ENCODE data around the gene IDH3G.

- no peak for TF ChIP-seq POLR2A (IDR thresholded peaks at IDR 0.05)
- TF ChIP-seq, protein P1, sequence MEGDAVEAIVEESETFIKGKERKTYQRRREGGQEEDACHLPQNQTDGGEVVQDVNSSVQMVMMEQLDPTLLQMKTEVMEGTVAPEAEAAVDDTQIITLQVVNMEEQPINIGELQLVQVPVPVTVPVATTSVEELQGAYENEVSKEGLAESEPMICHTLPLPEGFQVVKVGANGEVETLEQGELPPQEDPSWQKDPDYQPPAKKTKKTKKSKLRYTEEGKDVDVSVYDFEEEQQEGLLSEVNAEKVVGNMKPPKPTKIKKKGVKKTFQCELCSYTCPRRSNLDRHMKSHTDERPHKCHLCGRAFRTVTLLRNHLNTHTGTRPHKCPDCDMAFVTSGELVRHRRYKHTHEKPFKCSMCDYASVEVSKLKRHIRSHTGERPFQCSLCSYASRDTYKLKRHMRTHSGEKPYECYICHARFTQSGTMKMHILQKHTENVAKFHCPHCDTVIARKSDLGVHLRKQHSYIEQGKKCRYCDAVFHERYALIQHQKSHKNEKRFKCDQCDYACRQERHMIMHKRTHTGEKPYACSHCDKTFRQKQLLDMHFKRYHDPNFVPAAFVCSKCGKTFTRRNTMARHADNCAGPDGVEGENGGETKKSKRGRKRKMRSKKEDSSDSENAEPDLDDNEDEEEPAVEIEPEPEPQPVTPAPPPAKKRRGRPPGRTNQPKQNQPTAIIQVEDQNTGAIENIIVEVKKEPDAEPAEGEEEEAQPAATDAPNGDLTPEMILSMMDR (IDR thresholded peaks at IDR 0.05), result no peak
Observed at GRCh38 chrX:153792368-153792767, 1.8 kb downstream of the IDH3G start.

Data from breast epithelium (tissue), 3 donors.